GM06990 (cell line): ENCODE data around the gene SRRT.

Experiments used
- DNase-seq: peaks from one replicate; pipeline ENCODE4 v3.0.0-alpha.2; 2011; ENCODE audit not compliant: insufficient read length; ENCODE audit errors: extremely low read depth
- H3K27me3 ChIP-seq: replicated peaks from 2 replicates; pipeline ENCODE4 v1.6.0; 2011; ENCODE audit warnings: low read length; ENCODE audit not compliant: control insufficient read depth, insufficient read depth
- H3K36me3 ChIP-seq: 2 replicates; pipeline ENCODE4 v1.5.1; 2011; ENCODE audit warnings: low read length; ENCODE audit not compliant: control insufficient read depth, insufficient read depth
- H3K4me3 ChIP-seq: replicated peaks from 2 replicates; pipeline ENCODE4 v1.5.1; 2011; ENCODE audit warnings: low read depth, mild to moderate bottlenecking, control low read depth, low read length
- CTCF ChIP-seq: IDR thresholded peaks from 2 replicates; pipeline ENCODE4 v1.5.1; 2011; ENCODE audit warnings: low read length, control low read depth, mild to moderate bottlenecking, inconsistent platforms; ENCODE audit not compliant: insufficient read depth, poor library complexity, severe bottlenecking

Gene SRRT

GRCh38 chr7:100881136-100881535, 6.2 kb downstream of the SRRT start:
- no peak for TF ChIP-seq CTCF

GRCh38 chr7:100882201-100882600, 7.3 kb downstream of the SRRT start:
- DNase-seq: no peak
- Histone ChIP-seq H3K4me3 (no peak overlapping the region), H3K36me3 (peaks cover 50% of the 10 kb centered on the region), H3K27me3 (no peaks in the 10 kb centered on the region)
- no peak for TF ChIP-seq CTCF

More at GRCh38 chr7:100881136-100881535, 6.2 kb downstream of the SRRT start:
- Histone ChIP-seq H3K27me3 (no peaks in the 10 kb centered on the region), H3K36me3 (peaks cover 40% of the 10 kb centered on the region), H3K4me3 (no peak overlapping the region)
- no peak for DNase-seq

- H3K4me3 ChIP-seq: no peak overlapping the region
- H3K27me3 ChIP-seq: no peaks in the 10 kb centered on the region
- TF ChIP-seq CTCF: no peak
- peaks cover 53% of the 10 kb centered on the region for H3K36me3 ChIP-seq
- DNase-seq: no peak
These were observed 8.1 kb downstream of the SRRT start for GRCh38 chr7:100882785-100883526.

GRCh38 chr7:100884736-100885439, 10.0 kb downstream of the SRRT start:
- DNase-seq: no peak
- H3K36me3 ChIP-seq: peaks cover 51% of the 10 kb centered on the region
- TF ChIP-seq CTCF: no peak
- H3K4me3 ChIP-seq: no peak overlapping the region
- no peaks in the 10 kb centered on the region for H3K27me3 ChIP-seq

- H3K36me3 ChIP-seq: peaks cover 49% of the 10 kb centered on the region
- H3K4me3 ChIP-seq: no peak overlapping the region
- no peak for DNase-seq
- no peaks in the 10 kb centered on the region for H3K27me3 ChIP-seq
- TF ChIP-seq CTCF: no peak
These were observed 10.7 kb downstream of the SRRT start for GRCh38 chr7:100885440-100886141.
